Epithelial cell of proximal tubule (primary cell): ENCODE data around the gene LASP1. TPM values are rescaled to one million over a fixed set of nuclear protein-coding genes. Genes with fewer than 3 reads are reported as not detected.

Experiments used
- DNase-seq: peaks from one replicate; pipeline ENCODE4 v3.0.0-alpha.2; 2011; ENCODE audit warnings: low read depth
- H3K4me3 ChIP-seq: 2 replicates; pipeline ENCODE4 v1.5.1; 2011; ENCODE audit warnings: low read depth, mild to moderate bottlenecking, low read length
- CTCF ChIP-seq: conservative IDR thresholded peaks from 2 replicates; pipeline ENCODE4 v1.5.1; 2012; ENCODE audit warnings: low read depth, mild to moderate bottlenecking, low read length
- total RNA-seq: library from RNA; depleted of rRNA; stranded (reverse); fragments of >200 nt; gene quantifications from 2 replicates; pipeline ENCODE4 v1.2.3, GENCODE V29; 2015

The LASP1 gene
- total RNA-seq, 1 donor from 2014 or later = 261 TPM

DNA sequence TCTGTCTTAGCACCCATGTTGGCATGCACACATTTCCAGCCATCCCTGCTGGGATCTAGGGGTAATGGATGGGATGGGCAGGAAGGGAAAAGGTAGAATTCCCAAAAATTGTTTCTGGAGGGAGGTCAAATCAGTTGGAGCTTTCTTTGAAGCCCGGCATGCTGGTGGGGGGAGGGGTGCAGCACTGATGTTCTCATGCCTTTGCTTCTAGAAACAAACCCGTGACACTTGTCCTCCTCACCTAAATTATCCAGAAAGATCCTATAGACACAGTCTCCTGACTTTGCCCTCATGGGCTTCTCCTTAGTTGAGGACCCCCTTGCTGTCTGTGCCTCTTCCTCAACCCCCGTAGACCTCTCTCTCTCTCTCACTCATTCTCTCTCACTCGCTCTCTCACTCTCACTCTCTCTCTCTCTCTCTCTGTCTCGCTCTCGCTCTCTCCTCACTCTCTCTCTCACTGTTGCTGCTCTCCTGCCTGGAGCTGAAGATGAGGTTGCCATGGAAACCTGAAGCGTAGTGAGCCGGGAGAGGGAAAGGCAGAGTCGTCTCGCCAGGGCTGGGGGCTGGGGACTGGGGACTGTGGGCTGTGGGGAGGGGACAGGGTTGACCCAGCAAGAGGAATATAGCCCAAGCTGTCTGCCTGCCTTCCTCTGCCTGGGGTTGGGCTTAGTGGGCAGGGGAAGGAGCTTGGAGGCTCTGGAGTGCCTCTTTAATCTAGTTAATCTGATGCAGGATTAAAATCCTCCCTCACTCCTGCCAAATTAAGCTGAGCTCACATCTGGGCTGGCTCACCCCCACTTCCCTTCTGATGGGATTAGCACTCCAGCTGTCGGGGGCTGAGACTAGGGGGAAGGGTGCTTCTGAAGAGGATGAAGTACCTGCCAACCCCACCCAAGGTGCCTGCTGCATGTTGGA is 16.1 kb downstream of the LASP1 start:
- TF ChIP-seq CTCF = no peak
- no peak overlapping the region for H3K4me3 ChIP-seq
- no peak for DNase-seq

DNA sequence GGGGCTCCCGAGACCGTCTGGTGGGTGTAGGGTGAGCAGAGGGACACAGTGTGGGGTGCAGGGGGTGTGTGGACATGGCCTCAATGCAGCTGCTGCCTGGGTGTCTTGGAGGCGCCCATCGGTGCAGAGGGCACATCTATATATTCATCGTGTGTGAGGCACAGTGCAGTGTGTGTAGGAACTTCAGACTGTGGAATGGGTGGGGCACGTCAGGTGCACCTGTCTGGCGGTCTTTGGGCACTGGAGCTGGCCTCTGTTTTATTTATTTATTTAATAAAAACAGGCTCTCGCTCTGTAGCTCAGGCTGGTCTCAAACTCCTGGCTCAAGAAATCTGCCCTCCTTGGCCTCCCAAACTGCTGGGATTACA is 16.8 kb downstream of the LASP1 start:
- H3K4me3 ChIP-seq = no peak overlapping the region
- TF ChIP-seq CTCF = no peak
- DNase-seq = no peak

GRCh38 chr17:38888842-38889241 is 19.0 kb downstream of the LASP1 start:
- no peak for TF ChIP-seq CTCF
- DNase-seq = no peak
- H3K4me3 ChIP-seq = no peak overlapping the region

- H3K4me3 ChIP-seq = no peak overlapping the region
- TF ChIP-seq CTCF = no peak
- DNase-seq = no peak
Measured at GRCh38 chr17:38889745-38890409, 20.0 kb downstream of the LASP1 start.

GRCh38 chr17:38890410-38890746 is 20.5 kb downstream of the LASP1 start:
- no peak overlapping the region for H3K4me3 ChIP-seq
- no peak for DNase-seq
- no peak for TF ChIP-seq CTCF

- H3K4me3 ChIP-seq = no peak overlapping the region
- no peak for DNase-seq
- no peak for TF ChIP-seq CTCF
Measured at GRCh38 chr17:38891441-38891840, 21.6 kb downstream of the LASP1 start.
